ENCODE data around the gene HNRNPH1. TPM values are rescaled to one million over a fixed set of nuclear protein-coding genes. Genes with fewer than 3 reads are reported as not detected.
A peak's percentile ranks its signal among the peaks of the same experiment; 100 is the strongest.
"Not testable (repeated sequence)": the region's sequence is repeated elsewhere in the genome, so short reads cannot be mapped to it uniquely, and the experiment has no call there.

The HNRNPH1 gene
- total RNA-seq (1,000 to 10,000 TPM; 1,010 to 2,239 (median 1,692) TPM), polyA plus RNA-seq (100 to 1,000 TPM; 120 to 141 TPM), total RNA-seq (2,409 reads per million, percentile 100 among the genes with 10 or more reads in this experiment)

- Histone ChIP-seq H3K36me3 (ENCODE audit: control insufficient read depth in 2 of 3, insufficient read depth in 3 of 3, low read length in 3 of 3) (peaks cover 21 to 40% (median 38%) of the 10 kb centered on the region in 3 experiments), H3K27ac (ENCODE audit: low read depth, low read length) (peak within 1 kb of the TSS; percentile 98), H3K27me3 (ENCODE audit: control insufficient read depth in 2 of 2, insufficient read depth in 2 of 2, low read length in 2 of 2) (no peaks in the 10 kb centered on the region), H3K4me3 (ENCODE audit: low read length) (peak within 1 kb of the TSS; percentile 97), H3K4me1 (ENCODE audit: control insufficient read depth in 2 of 2, insufficient read depth in 2 of 2, low read length in 2 of 2) (peaks cover 45 to 47% of the 10 kb centered on the region in 2 donors), H3K9me3 (ENCODE audit: control insufficient read depth in 2 of 3, low read length in 3 of 3) (no peaks in the 10 kb centered on the region)
- peaks cover 35 to 56% (median 44%) of the 10 kb centered on the region in 7 donors for H3K4me1 Mint-ChIP-seq
- CTCF ChIA-PET, result interaction anchor here (0.5 to 2.6 kb wide), 9 partner anchors 10 to 1018 kb away, joined by 3 to 6 read pairs (median 4); partner anchors contain the start of gene MRNIP
- POLR2A ChIA-PET, result interaction anchor here (0.6 to 9.5 kb wide), 55 partner anchors 8 to 1622 kb away, joined by 3 to 135 read pairs (median 4); partner anchors contain the start of genes CANX, CBY3, HNRNPAB and LTC4S
- ATAC-seq (peak; percentile 85), DNase-seq (peak; percentile 95 to 99 (median 99))
- H3K4me3 Mint-ChIP-seq, result peak within 1 kb of the TSS; percentile 82 to 99 (median 98)
- H3K27me3 Mint-ChIP-seq, result peaks cover 0 to 8% (median 0%) of the 10 kb centered on the region in 5 donors
- peaks cover 0 to 13% (median 0%) of the 10 kb centered on the region in 11 donors for H3K9me3 Mint-ChIP-seq
- peaks cover 16 to 44% (median 33%) of the 10 kb centered on the region in 5 donors for H3K36me3 Mint-ChIP-seq
- intact Hi-C loops (cut with micrococcal nuclease), result loop anchor here (1.0 to 5.0 kb wide), 18 partner anchors 55 to 1639 kb away; partner anchors contain the start of genes CANX (in 2 of the 2), MAML1 (in 2 of the 2), CLK4 (in 1 of the 2) and CNOT6 (in 1 of the 2)
- H3K27ac Mint-ChIP-seq, result peak within 1 kb of the TSS; percentile 99 to 100 (median 99)
Observed at GRCh38 chr5:179623003-179623905, at the start of gene HNRNPH1. Gene HNRNPH1, minus strand, starts transcription at chr5:179623671. Its CDS starts 538 bp downstream, at chr5:179623133.

- H3K9me3 Mint-ChIP-seq, result no peaks in the 10 kb centered on the region
- Histone ChIP-seq H3K36me3 (ENCODE audit: control insufficient read depth in 2 of 3, insufficient read depth in 3 of 3, low read length in 3 of 3) (no peaks in the 10 kb centered on the region), H3K4me3 (ENCODE audit: low read length) (no peak overlapping the region), H3K27ac (ENCODE audit: low read depth, low read length) (no peak overlapping the region), H3K9me3 (ENCODE audit: control insufficient read depth in 2 of 3, low read length in 3 of 3) (no peaks in the 10 kb centered on the region), H3K27me3 (ENCODE audit: control insufficient read depth in 2 of 2, insufficient read depth in 2 of 2, low read length in 2 of 2) (no peaks in the 10 kb centered on the region), H3K4me1 (ENCODE audit: control insufficient read depth in 2 of 2, insufficient read depth in 2 of 2, low read length in 2 of 2) (no peaks in the 10 kb centered on the region)
- peaks cover 0 to 3% (median 0%) of the 10 kb centered on the region in 5 donors for H3K36me3 Mint-ChIP-seq
- POLR2A ChIA-PET, result interaction anchor here (1.0 kb wide), 1 partner anchor 45 kb away, joined by 4 read pairs; the partner anchor contains the start of gene HNRNPH1
- H3K4me3 Mint-ChIP-seq, result no peak overlapping the region
- DNase-seq (peak in 6 of 9 donors; percentile 17 to 33 (median 25)), ATAC-seq (peak; percentile 89)
- no peaks in the 10 kb centered on the region for H3K27me3 Mint-ChIP-seq
- H3K27ac Mint-ChIP-seq, result no peak overlapping the region
- H3K4me1 Mint-ChIP-seq, result peaks cover 0 to 3% (median 0%) of the 10 kb centered on the region in 7 donors
- CTCF ChIA-PET, result no interaction called here
- intact Hi-C loops (cut with micrococcal nuclease), result no loop called here
Observed at GRCh38 chr5:179668391-179668790, 44.9 kb upstream of the HNRNPH1 start.

- H3K27ac ChIP-seq (ENCODE audit: low read depth, low read length); H3K27ac Mint-ChIP-seq; H3K4me3 ChIP-seq (ENCODE audit: low read length); intact Hi-C loops (cut with micrococcal nuclease); POLR2A ChIA-PET; H3K4me1 Mint-ChIP-seq; H3K36me3 ChIP-seq (ENCODE audit: control insufficient read depth in 2 of 3, insufficient read depth in 3 of 3, low read length in 3 of 3); H3K4me3 Mint-ChIP-seq; DNase-seq; H3K4me1 ChIP-seq (ENCODE audit: control insufficient read depth in 2 of 2, insufficient read depth in 2 of 2, low read length in 2 of 2); H3K36me3 Mint-ChIP-seq; H3K9me3 Mint-ChIP-seq; H3K27me3 ChIP-seq (ENCODE audit: control insufficient read depth in 2 of 2, insufficient read depth in 2 of 2, low read length in 2 of 2); ATAC-seq; H3K27me3 Mint-ChIP-seq; H3K9me3 ChIP-seq (ENCODE audit: control insufficient read depth in 2 of 3, low read length in 3 of 3): not testable (repeated sequence)
- CTCF ChIA-PET, result interaction anchor here (0.7 kb wide), 1 partner anchor 95 kb away, joined by 3 read pairs; no protein-coding TSS in a partner anchor
Observed at GRCh38 chr5:179661647-179662046, 38.2 kb upstream of the HNRNPH1 start.

GRCh38 chr5:179658179-179658856 lies 34.8 kb upstream of the HNRNPH1 start:
- H3K4me1 ChIP-seq (ENCODE audit: control insufficient read depth in 2 of 2, insufficient read depth in 2 of 2, low read length in 2 of 2); H3K27me3 Mint-ChIP-seq; CTCF ChIA-PET; H3K36me3 Mint-ChIP-seq; H3K27ac ChIP-seq (ENCODE audit: low read depth, low read length); H3K9me3 Mint-ChIP-seq; H3K4me1 Mint-ChIP-seq; POLR2A ChIA-PET; H3K27me3 ChIP-seq (ENCODE audit: control insufficient read depth in 2 of 2, insufficient read depth in 2 of 2, low read length in 2 of 2); H3K9me3 ChIP-seq (ENCODE audit: control insufficient read depth in 2 of 3, low read length in 3 of 3); H3K36me3 ChIP-seq (ENCODE audit: control insufficient read depth in 2 of 3, insufficient read depth in 3 of 3, low read length in 3 of 3): not testable (repeated sequence)
- peak overlapping the region; percentile 62 to 83 (median 75) for H3K4me3 Mint-ChIP-seq
- intact Hi-C loops (cut with micrococcal nuclease), result loop anchor here in 1 of 2 donors (1.0 to 2.0 kb wide), 4 partner anchors 20 to 138 kb away; partner anchors contain the start of genes CANX and MAML1
- H3K4me3 ChIP-seq (ENCODE audit: low read length), result peak overlapping the region; percentile 51
- ATAC-seq, result peak; percentile 71
- DNase-seq, result peak in 4 of 9 donors; percentile 16 to 38 (median 24)
- peak overlapping the region in 2 of 9 donors; percentile 15 to 78 for H3K27ac Mint-ChIP-seq

GRCh38 chr5:179657302-179658178 lies 34.1 kb upstream of the HNRNPH1 start:
- intact Hi-C loops (cut with micrococcal nuclease), result loop anchor here in 1 of 2 donors (1.0 to 2.0 kb wide), 4 partner anchors 21 to 139 kb away; partner anchors contain the start of genes CANX and MAML1
- DNase-seq, result peak in 3 of 9 donors; percentile 10 to 40 (median 22)

More at GRCh38 chr5:179657302-179658178, 34.1 kb upstream of the HNRNPH1 start:
- H3K27me3 ChIP-seq (ENCODE audit: control insufficient read depth in 2 of 2, insufficient read depth in 2 of 2, low read length in 2 of 2); CTCF ChIA-PET; H3K27ac Mint-ChIP-seq; H3K4me3 ChIP-seq (ENCODE audit: low read length); H3K36me3 ChIP-seq (ENCODE audit: control insufficient read depth in 2 of 3, insufficient read depth in 3 of 3, low read length in 3 of 3); H3K27ac ChIP-seq (ENCODE audit: low read depth, low read length); H3K9me3 ChIP-seq (ENCODE audit: control insufficient read depth in 2 of 3, low read length in 3 of 3); H3K27me3 Mint-ChIP-seq; H3K9me3 Mint-ChIP-seq; H3K4me1 ChIP-seq (ENCODE audit: control insufficient read depth in 2 of 2, insufficient read depth in 2 of 2, low read length in 2 of 2); H3K4me1 Mint-ChIP-seq; POLR2A ChIA-PET; H3K36me3 Mint-ChIP-seq: not testable (repeated sequence)
- peak; percentile 99 for ATAC-seq
- H3K4me3 Mint-ChIP-seq, result peak overlapping the region in 2 of 10 donors; percentile 75 to 83
